SK-N-SH treated with all-trans-retinoic acid at 6 μM for 48 hours (cell line): ENCODE measurements around the gene NCDN.
"Not testable (repeated sequence)": the region's sequence is repeated elsewhere in the genome, so short reads cannot be mapped to it uniquely, and the experiment has no call there.

Source experiments
- ARNTL ChIP-seq: fragments of 450-650 bp; formaldehyde crosslinking; IDR thresholded peaks from 2 replicates; pipeline ENCODE4 v1.5.0; 2020; ENCODE audit warnings: low read depth, mild to moderate bottlenecking, moderate library complexity, borderline replicate concordance
- BACH2 ChIP-seq: fragments of 250-450 bp; sonication (Bioruptor Pico); IDR thresholded peaks from 2 replicates; pipeline ENCODE4 v1.9.0; 2021; ENCODE audit warnings: mild to moderate bottlenecking, borderline replicate concordance
- CSDC2 ChIP-seq: fragments of 250-450 bp; sonication (Bioruptor Pico); IDR thresholded peaks from 2 replicates; pipeline ENCODE4 v1.5.0; 2020; ENCODE audit warnings: mild to moderate bottlenecking, moderate library complexity
- TCF4 ChIP-seq: fragments of 250-450 bp; sonication (Bioruptor Pico); IDR thresholded peaks from 2 replicates; pipeline ENCODE4 v1.8.0; 2021; ENCODE audit warnings: mild to moderate bottlenecking, moderate library complexity, borderline replicate concordance
- TOX ChIP-seq: fragments of 250-450 bp; sonication (Bioruptor Pico); IDR thresholded peaks from 2 replicates; pipeline ENCODE4 v1.8.0; 2021; ENCODE audit warnings: mild to moderate bottlenecking, moderate library complexity, borderline replicate concordance
- ZC3H10 ChIP-seq: fragments of 250-450 bp; sonication (Bioruptor Pico); IDR thresholded peaks from 2 replicates; pipeline ENCODE4 v1.5.1; 2021; ENCODE audit warnings: mild to moderate bottlenecking, moderate library complexity
- ZFP3 ChIP-seq: fragments of 250-450 bp; sonication (Bioruptor Pico); IDR thresholded peaks from 2 replicates; pipeline ENCODE4 v1.5.0; 2020; ENCODE audit warnings: mild to moderate bottlenecking, moderate library complexity
- ZFP30 ChIP-seq: fragments of 450-650 bp; formaldehyde crosslinking; IDR thresholded peaks from 2 replicates; pipeline ENCODE4 v1.5.0; 2022; ENCODE audit warnings: mild to moderate bottlenecking, moderate library complexity
- ZNF70 ChIP-seq: fragments of 450-650 bp; formaldehyde crosslinking; IDR thresholded peaks from 2 replicates; pipeline ENCODE4 v1.5.0; 2020; ENCODE audit warnings: mild to moderate bottlenecking, moderate library complexity
- ZNF8 ChIP-seq: fragments of 450-650 bp; formaldehyde crosslinking; IDR thresholded peaks from 2 replicates; pipeline ENCODE4 v1.5.0; 2020; ENCODE audit warnings: mild to moderate bottlenecking, moderate library complexity
- TF ChIP-seq, protein P1 (sequence below): fragments of 250-450 bp; sonication (Bioruptor Pico); IDR thresholded peaks from 2 replicates; pipeline ENCODE4 v1.8.0; 2020; ENCODE audit warnings: mild to moderate bottlenecking, moderate library complexity, borderline replicate concordance
- TF ChIP-seq, protein P2 (sequence below): fragments of 250-450 bp; sonication (Bioruptor Pico); IDR thresholded peaks from 2 replicates; pipeline ENCODE4 v1.5.1; 2020; ENCODE audit warnings: low read depth, mild to moderate bottlenecking, moderate library complexity

- not testable (repeated sequence) for TF ChIP-seq ZNF8 (CRISPR knock-in tag); BACH2 (CRISPR knock-in tag); ZFP3 (CRISPR knock-in tag); TOX (CRISPR knock-in tag); ZFP30 (CRISPR knock-in tag); ZNF70; ZC3H10 (CRISPR knock-in tag); CSDC2 (CRISPR knock-in tag); ARNTL (CRISPR knock-in tag); TCF4 (CRISPR knock-in tag)
- TF ChIP-seq, protein P1, sequence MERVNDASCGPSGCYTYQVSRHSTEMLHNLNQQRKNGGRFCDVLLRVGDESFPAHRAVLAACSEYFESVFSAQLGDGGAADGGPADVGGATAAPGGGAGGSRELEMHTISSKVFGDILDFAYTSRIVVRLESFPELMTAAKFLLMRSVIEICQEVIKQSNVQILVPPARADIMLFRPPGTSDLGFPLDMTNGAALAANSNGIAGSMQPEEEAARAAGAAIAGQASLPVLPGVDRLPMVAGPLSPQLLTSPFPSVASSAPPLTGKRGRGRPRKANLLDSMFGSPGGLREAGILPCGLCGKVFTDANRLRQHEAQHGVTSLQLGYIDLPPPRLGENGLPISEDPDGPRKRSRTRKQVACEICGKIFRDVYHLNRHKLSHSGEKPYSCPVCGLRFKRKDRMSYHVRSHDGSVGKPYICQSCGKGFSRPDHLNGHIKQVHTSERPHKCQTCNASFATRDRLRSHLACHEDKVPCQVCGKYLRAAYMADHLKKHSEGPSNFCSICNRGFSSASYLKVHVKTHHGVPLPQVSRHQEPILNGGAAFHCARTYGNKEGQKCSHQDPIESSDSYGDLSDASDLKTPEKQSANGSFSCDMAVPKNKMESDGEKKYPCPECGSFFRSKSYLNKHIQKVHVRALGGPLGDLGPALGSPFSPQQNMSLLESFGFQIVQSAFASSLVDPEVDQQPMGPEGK (CRISPR knock-in tag): not testable (repeated sequence)
- TF ChIP-seq, protein P2, sequence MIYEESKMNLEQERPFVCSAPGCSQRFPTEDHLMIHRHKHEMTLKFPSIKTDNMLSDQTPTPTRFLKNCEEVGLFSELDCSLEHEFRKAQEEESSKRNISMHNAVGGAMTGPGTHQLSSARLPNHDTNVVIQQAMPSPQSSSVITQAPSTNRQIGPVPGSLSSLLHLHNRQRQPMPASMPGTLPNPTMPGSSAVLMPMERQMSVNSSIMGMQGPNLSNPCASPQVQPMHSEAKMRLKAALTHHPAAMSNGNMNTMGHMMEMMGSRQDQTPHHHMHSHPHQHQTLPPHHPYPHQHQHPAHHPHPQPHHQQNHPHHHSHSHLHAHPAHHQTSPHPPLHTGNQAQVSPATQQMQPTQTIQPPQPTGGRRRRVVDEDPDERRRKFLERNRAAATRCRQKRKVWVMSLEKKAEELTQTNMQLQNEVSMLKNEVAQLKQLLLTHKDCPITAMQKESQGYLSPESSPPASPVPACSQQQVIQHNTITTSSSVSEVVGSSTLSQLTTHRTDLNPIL (CRISPR knock-in tag): not testable (repeated sequence)
Measured at GRCh38 chr1:35581621-35582020, 24.0 kb downstream of the NCDN start.
